CD4-positive, alpha-beta memory T cell (primary cell): Measurements from ENCODE around the gene C2CD5. TPM values are rescaled to one million over a fixed set of nuclear protein-coding genes. Genes with fewer than 3 reads are reported as not detected.

Experiments used
- CTCF ChIA-PET: fragments of 350-600 bp; sonication (Branson Sonifier 250); formaldehyde crosslinking; loops from one replicate; lab custom pipeline; 2021; ENCODE audit warnings: inconsistent platforms; ENCODE audit not compliant: partially characterized antibody; lab: Charles Lee
- POLR2A ChIA-PET: fragments of 350-600 bp; sonication (Branson Sonifier 250); formaldehyde crosslinking; loops from one replicate; lab custom pipeline; 2021; ENCODE audit not compliant: partially characterized antibody; lab: Charles Lee
- DNase-seq, 5 donors: peaks; one replicate each; pipeline versions ENCODE4 v3.0.0 to v3.0.0-alpha.2; 2020 to 2022; ENCODE audit warnings: mixed read lengths in 1 of 5
- H3K27ac ChIP-seq: one replicate; pipeline ENCODE4 v1.7.0; 2013; ENCODE audit warnings: low read depth, low read length
- H3K27me3 ChIP-seq: 2 replicates; pipeline ENCODE4 v1.7.0; 2013; ENCODE audit warnings: mild to moderate bottlenecking, low read length, moderate library complexity; ENCODE audit not compliant: insufficient read depth
- H3K36me3 ChIP-seq: 2 replicates; pipeline ENCODE4 v1.7.0; 2013; ENCODE audit warnings: mild to moderate bottlenecking, low read length, moderate library complexity; ENCODE audit not compliant: insufficient read depth
- H3K4me1 ChIP-seq: 2 replicates; pipeline ENCODE4 v1.7.0; 2013; ENCODE audit warnings: mild to moderate bottlenecking, low read length, moderate library complexity; ENCODE audit not compliant: insufficient read depth
- H3K4me3 ChIP-seq, 2 donors: one replicate each; pipeline ENCODE4 v1.7.0; 2013; ENCODE audit warnings: low read length in 2 of 2, mild to moderate bottlenecking in 1 of 2
- H3K9me3 ChIP-seq, 2 donors: one replicate each; pipeline ENCODE4 v1.7.0; 2013; ENCODE audit warnings: low read length in 2 of 2, control low read depth in 1 of 2; ENCODE audit not compliant: control insufficient read depth in 1 of 2
- H3K27ac Mint-ChIP-seq, 7 donors: one replicate each; pipeline ENCODE4 v1.8.0; 2020 to 2021; ENCODE audit warnings: mixed read lengths in 7 of 7, mild to moderate bottlenecking in 6 of 7, inconsistent platforms in 3 of 7, moderate library complexity in 3 of 7
- H3K27me3 Mint-ChIP-seq, 2 donors: one replicate each; pipeline ENCODE4 v1.8.0; 2020 to 2021; ENCODE audit warnings: mixed read lengths in 2 of 2
- H3K36me3 Mint-ChIP-seq, 2 donors: one replicate each; pipeline ENCODE4 v1.8.0; 2020 to 2021; ENCODE audit warnings: mixed read lengths in 2 of 2, inconsistent platforms in 1 of 2, mild to moderate bottlenecking in 1 of 2
- H3K4me1 Mint-ChIP-seq, 4 donors: one replicate each; pipeline ENCODE4 v1.8.0; 2020 to 2021; ENCODE audit warnings: mixed read lengths in 4 of 4, mild to moderate bottlenecking in 1 of 4
- H3K4me3 Mint-ChIP-seq, 8 donors: one replicate each; pipeline ENCODE4 v1.8.0; 2020 to 2021; ENCODE audit warnings: mixed read lengths in 8 of 8, mild to moderate bottlenecking in 7 of 8, moderate library complexity in 6 of 8, inconsistent platforms in 3 of 8
- H3K9me3 Mint-ChIP-seq, 8 donors: one replicate each; pipeline ENCODE4 v1.8.0; 2020 to 2021; ENCODE audit warnings: mixed read lengths in 8 of 8, mild to moderate bottlenecking in 5 of 8, inconsistent platforms in 3 of 8, moderate library complexity in 1 of 8
- intact Hi-C: fragments of 100-400 bp; cut with micrococcal nuclease; formaldehyde crosslinking; loops from one replicate; pipeline ENCODE4 v1.15.1; 2023
- polyA plus RNA-seq, 2 donors: library from polyadenylated mRNA; unstranded; fragments of 300-500 nt; fragmentation: Illumina TruSeq; gene quantifications; one replicate each; pipeline ENCODE4 v1.2.3, GENCODE V29; 2021
- total RNA-seq, 2 experiments: library from RNA; stranded (reverse); gene quantifications; one replicate each; pipeline ENCODE4 v1.2.3, GENCODE V29; 2021

The C2CD5 gene
- total and polyA plus RNA-seq, 4 experiments from 2014 or later = 12.8 to 59.8 (median 41.4) TPM

DNA sequence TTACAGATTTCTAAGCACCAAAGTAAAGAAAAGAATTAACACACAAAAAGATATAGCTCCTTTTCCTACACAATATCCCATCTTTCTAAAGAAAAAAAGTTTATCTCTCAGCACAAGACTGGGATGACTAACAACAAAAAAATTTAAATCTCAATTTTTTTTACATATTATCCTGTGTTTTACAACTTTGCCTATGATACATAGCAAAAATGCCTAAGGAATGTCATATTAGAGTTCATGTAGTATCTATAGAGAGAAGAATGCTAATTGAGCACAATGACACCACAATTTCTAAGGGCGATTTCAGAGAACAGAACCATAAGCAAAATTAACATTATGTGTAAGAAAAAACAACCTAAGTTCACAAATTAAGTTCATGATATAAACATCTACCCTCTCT lies 16.3 kb downstream of the C2CD5 start:
- Histone ChIP-seq H3K4me1 (no peaks in the 10 kb centered on the region), H3K27me3 (no peaks in the 10 kb centered on the region), H3K4me3 (no peak overlapping the region), H3K27ac (no peak overlapping the region), H3K36me3 (peaks cover 19% of the 10 kb centered on the region), H3K9me3 (no peaks in the 10 kb centered on the region)
- CTCF ChIA-PET = interaction anchor here (1.3 to 2.7 kb wide), 4 partner anchors 17 to 103 kb away, joined by 3 to 19 read pairs (median 11); partner anchors contain the start of gene C2CD5
- Mint-ChIP-seq H3K4me1 (peaks cover 5 to 14% (median 7%) of the 10 kb centered on the region in 4 donors), H3K4me3 (no peak overlapping the region), H3K27me3 (no peaks in the 10 kb centered on the region), H3K9me3 (no peaks in the 10 kb centered on the region), H3K27ac (peak overlapping the region in 1 of 7 donors; percentile 19), H3K36me3 (peaks cover 40 to 50% of the 10 kb centered on the region in 2 donors)
- POLR2A ChIA-PET = interaction anchor here (0.9 kb wide), 1 partner anchor 17 kb away, joined by 3 read pairs; the partner anchor contains the start of gene C2CD5
- intact Hi-C loops = loop anchor here (2.0 kb wide), 1 partner anchor 17 kb away; the partner anchor contains the start of gene C2CD5
- DNase-seq = no peak

- peaks cover 37 to 49% of the 10 kb centered on the region in 2 donors for H3K36me3 Mint-ChIP-seq
- H3K4me3 Mint-ChIP-seq = no peak overlapping the region
- H3K9me3 Mint-ChIP-seq = no peaks in the 10 kb centered on the region
- H3K27ac Mint-ChIP-seq = peak overlapping the region in 1 of 7 donors; percentile 19
- H3K27ac ChIP-seq = no peak overlapping the region
- no peak for DNase-seq
- H3K27me3 ChIP-seq = no peaks in the 10 kb centered on the region
- intact Hi-C loops = no loop called here
- H3K4me3 ChIP-seq = no peak overlapping the region
- no peaks in the 10 kb centered on the region for H3K4me1 ChIP-seq
- peaks cover 27% of the 10 kb centered on the region for H3K36me3 ChIP-seq
- no peaks in the 10 kb centered on the region for H3K9me3 ChIP-seq
- no peaks in the 10 kb centered on the region for H3K27me3 Mint-ChIP-seq
- ChIA-PET POLR2A (no interaction called here), CTCF (interaction anchor here (1.3 to 2.4 kb wide), 5 partner anchors 18 to 106 kb away, joined by 3 to 9 read pairs (median 3); partner anchors contain the start of gene C2CD5)
- peaks cover 0 to 8% (median 1%) of the 10 kb centered on the region in 4 donors for H3K4me1 Mint-ChIP-seq
Measured at GRCh38 chr12:22526836-22527235, 17.5 kb downstream of the C2CD5 start.

DNA sequence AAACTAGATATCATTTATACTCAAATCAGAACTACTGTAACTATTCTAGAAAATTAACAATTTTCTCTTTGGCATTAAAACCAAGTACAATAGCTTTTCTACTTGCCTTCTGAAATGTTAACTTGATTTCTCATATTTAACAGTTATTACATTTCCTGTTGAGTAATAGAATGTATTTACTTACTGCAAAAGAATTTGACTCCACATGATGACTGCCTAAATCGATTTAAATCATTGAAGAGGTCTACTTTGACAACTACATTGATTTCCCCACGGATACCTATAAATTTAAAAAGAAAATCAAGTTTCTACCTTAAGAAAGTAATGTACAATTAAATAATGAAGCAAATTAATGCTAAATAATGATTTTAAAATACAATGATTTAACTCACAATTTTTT lies 18.9 kb downstream of the C2CD5 start:
- Mint-ChIP-seq H3K27me3 (no peaks in the 10 kb centered on the region), H3K4me1 (peaks cover 0 to 5% (median 2%) of the 10 kb centered on the region in 4 donors), H3K27ac (no peak overlapping the region), H3K4me3 (no peak overlapping the region), H3K36me3 (peaks cover 29 to 49% of the 10 kb centered on the region in 2 donors), H3K9me3 (no peaks in the 10 kb centered on the region)
- no peaks in the 10 kb centered on the region for H3K9me3 ChIP-seq
- POLR2A ChIA-PET = no interaction called here
- H3K27ac ChIP-seq = no peak overlapping the region
- intact Hi-C loops = no loop called here
- CTCF ChIA-PET = interaction anchor here (0.6 to 2.4 kb wide), 2 partner anchors 19 to 169 kb away, joined by 3 to 9 read pairs; partner anchors contain the start of gene C2CD5
- H3K4me1 ChIP-seq = no peaks in the 10 kb centered on the region
- H3K4me3 ChIP-seq = no peak overlapping the region
- no peaks in the 10 kb centered on the region for H3K27me3 ChIP-seq
- no peak for DNase-seq
- peaks cover 22% of the 10 kb centered on the region for H3K36me3 ChIP-seq

DNA sequence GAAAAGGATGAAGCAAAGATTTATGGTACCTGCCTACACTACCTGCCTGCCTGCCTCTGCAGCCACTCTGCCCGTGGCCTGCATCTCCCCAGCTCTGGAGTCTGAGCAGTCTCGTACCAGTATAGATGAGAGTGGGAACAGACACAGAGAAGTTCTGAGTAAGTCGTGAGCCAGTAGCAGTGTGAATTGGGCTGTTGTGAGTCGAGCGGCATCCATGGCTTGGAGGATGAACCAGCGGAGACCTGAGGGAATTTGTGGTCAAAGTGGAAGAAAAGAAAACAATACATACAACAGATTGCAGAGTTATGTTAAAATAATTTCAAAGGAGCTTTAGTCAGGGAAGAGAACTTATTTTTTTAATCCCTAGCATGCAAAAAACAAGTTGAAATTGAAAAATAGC lies 25.3 kb downstream of the C2CD5 start:
- no peaks in the 10 kb centered on the region for H3K9me3 ChIP-seq
- no peaks in the 10 kb centered on the region for H3K4me1 ChIP-seq
- H3K4me3 ChIP-seq = no peak overlapping the region
- DNase-seq = no peak
- H3K4me3 Mint-ChIP-seq = no peak overlapping the region
- H3K27me3 ChIP-seq = no peaks in the 10 kb centered on the region
- ChIA-PET POLR2A (no interaction called here), CTCF (interaction anchor here (1.0 to 1.4 kb wide), 3 partner anchors 10 to 143 kb away, joined by 3 to 4 read pairs (median 4); no protein-coding TSS in a partner anchor)
- H3K27me3 Mint-ChIP-seq = no peaks in the 10 kb centered on the region
- intact Hi-C loops = no loop called here
- no peaks in the 10 kb centered on the region for H3K9me3 Mint-ChIP-seq
- H3K27ac ChIP-seq = no peak overlapping the region
- peaks cover 22% of the 10 kb centered on the region for H3K36me3 ChIP-seq
- H3K27ac Mint-ChIP-seq = no peak overlapping the region
- peaks cover 0 to 8% (median 2%) of the 10 kb centered on the region in 4 donors for H3K4me1 Mint-ChIP-seq
- H3K36me3 Mint-ChIP-seq = peaks cover 28 to 43% of the 10 kb centered on the region in 2 donors

GRCh38 chr12:22518060-22518719 lies 26.2 kb downstream of the C2CD5 start:
- Mint-ChIP-seq H3K4me3 (no peak overlapping the region), H3K36me3 (peaks cover 25 to 42% of the 10 kb centered on the region in 2 donors), H3K27ac (peak overlapping the region in 1 of 7 donors; percentile 35), H3K9me3 (no peaks in the 10 kb centered on the region), H3K27me3 (no peaks in the 10 kb centered on the region), H3K4me1 (peaks cover 0 to 9% (median 2%) of the 10 kb centered on the region in 4 donors)
- Histone ChIP-seq H3K4me1 (no peaks in the 10 kb centered on the region), H3K36me3 (peaks cover 17% of the 10 kb centered on the region), H3K9me3 (no peaks in the 10 kb centered on the region), H3K27ac (no peak overlapping the region), H3K4me3 (no peak overlapping the region), H3K27me3 (no peaks in the 10 kb centered on the region)
- POLR2A ChIA-PET = no interaction called here
- intact Hi-C loops = no loop called here
- CTCF ChIA-PET = interaction anchor here (1.2 kb wide), 1 partner anchor 144 kb away, joined by 3 read pairs; no protein-coding TSS in a partner anchor
- DNase-seq = no peak

DNA sequence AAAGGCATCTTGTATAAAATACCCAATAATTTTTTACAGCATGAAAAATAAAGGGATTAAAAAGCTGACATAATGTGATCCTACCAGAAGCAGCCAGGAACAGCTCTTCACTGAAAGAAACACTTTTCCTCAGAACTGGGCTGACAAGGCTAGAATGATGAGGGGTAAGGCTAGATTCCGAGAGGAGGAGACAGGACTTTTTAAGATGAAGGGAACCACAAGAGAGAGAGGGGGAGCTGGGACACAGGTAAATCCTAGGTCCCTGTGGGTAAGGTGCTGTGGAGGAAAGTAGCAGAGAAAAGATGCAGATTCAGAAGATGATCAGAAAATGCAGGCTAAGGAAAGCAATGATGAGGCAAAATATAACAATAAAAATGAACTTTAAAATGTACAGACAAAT lies 29.5 kb downstream of the C2CD5 start:
- ChIA-PET POLR2A (no interaction called here), CTCF (interaction anchor here (1.0 kb wide), 1 partner anchor 14 kb away, joined by 3 read pairs; no protein-coding TSS in a partner anchor)
- peaks cover 0 to 10% (median under 1%) of the 10 kb centered on the region in 4 donors for H3K4me1 Mint-ChIP-seq
- Histone ChIP-seq H3K9me3 (no peaks in the 10 kb centered on the region), H3K4me3 (no peak overlapping the region), H3K36me3 (peaks cover 12% of the 10 kb centered on the region), H3K4me1 (no peaks in the 10 kb centered on the region), H3K27ac (no peak overlapping the region), H3K27me3 (no peaks in the 10 kb centered on the region)
- no peaks in the 10 kb centered on the region for H3K9me3 Mint-ChIP-seq
- H3K4me3 Mint-ChIP-seq = no peak overlapping the region
- intact Hi-C loops = no loop called here
- H3K27ac Mint-ChIP-seq = peak overlapping the region in 1 of 7 donors; percentile 68
- no peaks in the 10 kb centered on the region for H3K27me3 Mint-ChIP-seq
- peaks cover 36 to 44% of the 10 kb centered on the region in 2 donors for H3K36me3 Mint-ChIP-seq
- no peak for DNase-seq

DNA sequence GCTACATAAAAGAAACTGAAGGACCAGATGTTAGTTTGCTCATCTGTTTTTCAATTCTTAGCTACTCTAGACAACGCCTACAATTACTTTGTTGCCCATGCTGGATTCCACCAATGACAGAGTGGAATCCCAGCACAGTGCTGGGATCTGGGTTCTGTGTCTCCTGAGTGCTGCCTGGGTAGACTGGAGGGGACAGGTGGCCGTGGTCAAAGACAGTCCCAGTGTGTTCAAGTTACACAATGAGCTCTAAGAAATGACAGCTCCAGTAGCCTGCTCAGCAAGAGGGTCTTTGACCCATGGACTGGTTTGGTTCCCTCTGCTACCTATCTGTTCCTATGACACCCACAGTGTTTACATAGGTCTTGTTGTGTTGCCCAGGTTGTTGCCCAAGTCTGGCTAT lies 38.5 kb downstream of the C2CD5 start:
- no peak for DNase-seq
- H3K27ac ChIP-seq = no peak overlapping the region
- no peak overlapping the region for H3K27ac Mint-ChIP-seq
- H3K9me3 ChIP-seq = no peaks in the 10 kb centered on the region
- ChIA-PET CTCF (interaction anchor here (0.9 to 1.9 kb wide), 2 partner anchors 15 to 23 kb away, joined by 3 to 6 read pairs; no protein-coding TSS in a partner anchor), POLR2A (interaction anchor here (1.2 kb wide), 1 partner anchor 39 kb away, joined by 3 read pairs; the partner anchor contains the start of gene C2CD5)
- H3K36me3 Mint-ChIP-seq = peaks cover 32 to 46% of the 10 kb centered on the region in 2 donors
- H3K4me3 Mint-ChIP-seq = no peak overlapping the region
- no peaks in the 10 kb centered on the region for H3K4me1 ChIP-seq
- H3K27me3 Mint-ChIP-seq = no peaks in the 10 kb centered on the region
- H3K4me1 Mint-ChIP-seq = peaks cover 0 to 2% (median 0%) of the 10 kb centered on the region in 4 donors
- no peak overlapping the region for H3K4me3 ChIP-seq
- intact Hi-C loops = no loop called here
- H3K36me3 ChIP-seq = peaks cover 7% of the 10 kb centered on the region
- no peaks in the 10 kb centered on the region for H3K27me3 ChIP-seq
- no peaks in the 10 kb centered on the region for H3K9me3 Mint-ChIP-seq
